Activated B cell treated with CpG ODN at 0.5 μM for 24 hours (primary cell): ENCODE data around the gene TRAF3IP3. TPM values are rescaled to one million over a fixed set of nuclear protein-coding genes. Genes with fewer than 3 reads are reported as not detected.
A peak's percentile ranks its signal among the peaks of the same experiment; 100 is the strongest.

Experiments used
- ATAC-seq: fragments of 200-7000 bp; cut with Tn5 transposase; one replicate; pipeline ENCODE4 v1.10.0; 2021; ENCODE audit warnings: low read depth, mild to moderate bottlenecking, moderate library complexity
- CTCF ChIA-PET: fragments of 350-600 bp; sonication (Branson Sonifier 250); formaldehyde crosslinking; loops from one replicate; lab custom pipeline; 2021; ENCODE audit warnings: antibody characterized with exemption; lab: Charles Lee
- POLR2A ChIA-PET: fragments of 350-600 bp; sonication (Branson Sonifier 250); formaldehyde crosslinking; loops from one replicate; lab custom pipeline; 2021; ENCODE audit warnings: antibody characterized with exemption; lab: Charles Lee
- DNase-seq: peaks from one replicate; pipeline ENCODE4 v3.0.0; 2022
- H3K27ac Mint-ChIP-seq: one replicate; pipeline ENCODE4 v1.8.0; 2020; ENCODE audit warnings: mixed read lengths
- H3K27me3 Mint-ChIP-seq: one replicate; pipeline ENCODE4 v1.8.0; 2021; ENCODE audit warnings: mixed read lengths
- H3K36me3 Mint-ChIP-seq: one replicate; pipeline ENCODE4 v1.8.0; 2021; ENCODE audit warnings: low read depth, mixed read lengths
- H3K4me1 Mint-ChIP-seq: one replicate; pipeline ENCODE4 v1.8.0; 2021; ENCODE audit warnings: mixed read lengths
- H3K4me3 Mint-ChIP-seq: one replicate; pipeline ENCODE4 v1.8.0; 2020; ENCODE audit warnings: mild to moderate bottlenecking, mixed read lengths
- H3K9me3 Mint-ChIP-seq: one replicate; pipeline ENCODE4 v1.8.0; 2020; ENCODE audit warnings: mixed read lengths
- intact Hi-C: fragments of 100-400 bp; cut with micrococcal nuclease; formaldehyde crosslinking; loops from one replicate; pipeline ENCODE4 v1.15.1; 2024
- total RNA-seq: library from RNA; stranded (reverse); gene quantifications from 2 replicates; pipeline ENCODE4 v1.2.3, GENCODE V29; 2022
- TF ChIP-seq, protein P1 (sequence below): fragments of 200-600 bp; IDR thresholded peaks from one replicate; pipeline ENCODE4 v1.8.0; 2022; ENCODE audit warnings: antibody characterized with exemption, mild to moderate bottlenecking

The TRAF3IP3 gene
- total RNA-seq, 1 donor from 2014 or later = 166 TPM

DNA sequence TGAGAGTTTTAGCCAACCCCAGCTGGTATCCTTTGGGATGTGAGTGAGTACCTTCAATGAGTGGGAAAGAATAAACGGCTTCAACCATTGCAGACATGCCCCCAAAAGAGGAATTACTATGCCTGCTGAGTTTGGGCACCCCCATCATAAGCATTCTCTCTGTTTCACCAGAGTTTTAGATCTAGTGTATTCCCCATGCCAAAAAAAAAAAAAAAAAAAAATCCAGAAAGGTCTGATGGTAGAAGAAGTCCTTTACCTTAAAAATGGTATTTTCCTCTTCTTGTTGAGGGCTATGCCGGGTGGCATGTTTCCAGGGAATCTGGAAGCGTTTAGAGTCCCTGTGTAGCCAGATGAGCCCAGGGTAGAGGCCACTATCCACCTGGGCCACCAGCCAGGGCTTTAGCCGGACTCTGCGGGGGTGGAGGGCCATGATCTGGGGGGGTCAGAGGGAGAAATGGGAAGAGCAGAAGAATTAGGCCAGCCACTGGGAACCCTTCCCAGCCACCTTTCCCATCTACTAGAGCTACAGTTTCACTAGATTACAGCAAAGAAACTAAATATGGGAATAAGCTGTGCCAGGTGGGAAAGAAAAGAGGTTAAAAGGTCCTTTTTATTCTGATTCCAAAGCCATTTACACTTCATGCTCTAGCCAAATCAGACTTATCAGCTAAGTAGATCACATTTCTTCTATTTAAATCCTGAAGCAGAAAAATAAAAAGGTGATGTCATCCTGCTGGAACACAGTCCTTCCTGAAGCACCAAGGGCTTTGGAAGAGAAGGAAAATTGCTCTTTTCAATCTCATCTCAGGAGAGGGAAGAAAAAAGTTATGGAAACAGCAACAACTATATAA, 45.4 kb downstream of the TRAF3IP3 start:
- CTCF ChIA-PET = no interaction called here

GRCh38 chr1:209802117-209802779, 46.4 kb downstream of the TRAF3IP3 start:
- DNase-seq (no peak), ATAC-seq (no peak)
- CTCF ChIA-PET = no interaction called here
- Mint-ChIP-seq H3K4me3 (no peak overlapping the region), H3K9me3 (no peaks in the 10 kb centered on the region), H3K27ac (no peak overlapping the region), H3K36me3 (peaks cover 1% of the 10 kb centered on the region), H3K27me3 (peaks cover 29% of the 10 kb centered on the region), H3K4me1 (peaks cover 11% of the 10 kb centered on the region)
- intact Hi-C loops = no loop called here
- POLR2A ChIA-PET = no interaction called here
- TF ChIP-seq, protein P1, sequence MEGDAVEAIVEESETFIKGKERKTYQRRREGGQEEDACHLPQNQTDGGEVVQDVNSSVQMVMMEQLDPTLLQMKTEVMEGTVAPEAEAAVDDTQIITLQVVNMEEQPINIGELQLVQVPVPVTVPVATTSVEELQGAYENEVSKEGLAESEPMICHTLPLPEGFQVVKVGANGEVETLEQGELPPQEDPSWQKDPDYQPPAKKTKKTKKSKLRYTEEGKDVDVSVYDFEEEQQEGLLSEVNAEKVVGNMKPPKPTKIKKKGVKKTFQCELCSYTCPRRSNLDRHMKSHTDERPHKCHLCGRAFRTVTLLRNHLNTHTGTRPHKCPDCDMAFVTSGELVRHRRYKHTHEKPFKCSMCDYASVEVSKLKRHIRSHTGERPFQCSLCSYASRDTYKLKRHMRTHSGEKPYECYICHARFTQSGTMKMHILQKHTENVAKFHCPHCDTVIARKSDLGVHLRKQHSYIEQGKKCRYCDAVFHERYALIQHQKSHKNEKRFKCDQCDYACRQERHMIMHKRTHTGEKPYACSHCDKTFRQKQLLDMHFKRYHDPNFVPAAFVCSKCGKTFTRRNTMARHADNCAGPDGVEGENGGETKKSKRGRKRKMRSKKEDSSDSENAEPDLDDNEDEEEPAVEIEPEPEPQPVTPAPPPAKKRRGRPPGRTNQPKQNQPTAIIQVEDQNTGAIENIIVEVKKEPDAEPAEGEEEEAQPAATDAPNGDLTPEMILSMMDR = no peak

More for the DNA sequence above, 45.4 kb downstream of the TRAF3IP3 start:
- POLR2A ChIA-PET = no interaction called here
- Mint-ChIP-seq H3K27ac (no peak overlapping the region), H3K27me3 (peaks cover 29% of the 10 kb centered on the region), H3K4me1 (peaks cover 9% of the 10 kb centered on the region), H3K9me3 (no peaks in the 10 kb centered on the region), H3K4me3 (no peak overlapping the region), H3K36me3 (peaks cover 1% of the 10 kb centered on the region)
- TF ChIP-seq, protein P1 = no peak
- ATAC-seq (no peak), DNase-seq (no peak)
- intact Hi-C loops = no loop called here

DNA sequence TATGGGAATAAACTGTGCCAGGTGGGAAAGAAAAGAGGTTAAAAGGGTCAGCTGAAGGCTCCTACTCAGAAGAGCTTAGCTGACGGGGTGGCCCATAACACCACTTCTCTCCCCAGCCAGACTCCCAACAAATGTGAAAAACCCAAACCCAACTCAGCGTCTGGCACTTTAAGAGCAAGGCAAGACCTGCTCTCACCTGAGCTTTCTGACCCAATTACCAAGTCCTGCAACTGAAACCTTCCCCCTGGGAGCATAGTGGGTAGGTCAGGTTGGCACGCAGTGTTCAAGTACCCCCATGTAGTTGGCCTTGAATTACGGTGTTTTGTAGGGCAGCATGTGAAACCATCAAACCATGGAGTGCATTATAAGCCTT, 46.9 kb downstream of the TRAF3IP3 start:
- intact Hi-C loops = no loop called here
- Mint-ChIP-seq H3K4me1 (peaks cover 10% of the 10 kb centered on the region), H3K36me3 (peaks cover 1% of the 10 kb centered on the region), H3K4me3 (no peak overlapping the region), H3K9me3 (no peaks in the 10 kb centered on the region), H3K27ac (no peak overlapping the region), H3K27me3 (peaks cover 25% of the 10 kb centered on the region)
- TF ChIP-seq, protein P1 = no peak
- ChIA-PET POLR2A (no interaction called here), CTCF (no interaction called here)
- DNase-seq = no peak
- ATAC-seq = no peak

DNA sequence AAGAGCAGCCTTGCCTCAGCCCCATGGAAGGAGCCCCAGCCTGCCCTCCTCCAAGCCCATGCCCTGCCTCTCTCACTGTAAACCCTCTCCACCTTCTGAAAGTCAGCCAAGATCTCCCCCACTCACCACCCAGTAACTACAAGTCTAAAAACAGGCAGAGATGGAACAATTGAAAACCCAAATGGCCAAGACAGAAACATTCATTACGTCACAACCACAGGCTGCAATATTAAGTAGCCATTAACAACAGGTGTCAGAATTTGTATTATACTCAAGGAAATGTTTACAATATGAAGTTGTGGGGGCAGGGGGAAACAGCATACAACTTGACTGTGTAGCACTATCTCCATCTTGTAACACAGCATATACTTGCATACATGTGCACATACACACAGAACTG, 47.7 kb downstream of the TRAF3IP3 start:
- DNase-seq = no peak
- no peak for ATAC-seq
- POLR2A ChIA-PET = no interaction called here
- Mint-ChIP-seq H3K27me3 (peaks cover 22% of the 10 kb centered on the region), H3K36me3 (peaks cover 1% of the 10 kb centered on the region), H3K9me3 (no peaks in the 10 kb centered on the region), H3K4me3 (no peak overlapping the region), H3K27ac (no peak overlapping the region), H3K4me1 (peaks cover 7% of the 10 kb centered on the region)
- CTCF ChIA-PET = no interaction called here
- TF ChIP-seq, protein P1 = no peak
- intact Hi-C loops = no loop called here

DNA sequence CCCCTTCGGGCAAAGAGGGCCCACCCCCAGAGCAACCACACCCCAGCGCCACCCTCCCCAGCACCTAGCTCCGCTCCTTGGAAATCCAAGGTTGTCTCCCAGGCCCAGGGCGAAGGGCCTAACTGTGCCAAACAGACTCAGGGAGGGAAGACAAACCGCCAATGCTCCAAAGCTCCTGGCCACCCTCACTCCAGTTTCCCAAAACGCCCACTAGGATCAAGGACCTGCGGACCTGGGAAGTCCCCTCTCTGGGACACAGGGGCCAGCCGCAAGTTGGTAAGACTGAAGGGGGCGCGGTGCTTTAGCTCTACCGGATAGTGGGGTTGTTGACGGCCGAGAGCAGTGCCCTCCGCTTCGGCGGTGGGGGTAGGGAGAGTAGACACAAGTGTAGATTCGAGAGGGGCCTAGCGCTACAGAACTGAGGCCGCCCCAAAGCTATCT, 49.5 kb downstream of the TRAF3IP3 start:
- DNase-seq (no peak), ATAC-seq (no peak)
- Mint-ChIP-seq H3K4me3 (peak overlapping the region; percentile 96), H3K27me3 (peaks cover 21% of the 10 kb centered on the region), H3K4me1 (peaks cover 7% of the 10 kb centered on the region), H3K27ac (no peak overlapping the region), H3K9me3 (no peaks in the 10 kb centered on the region), H3K36me3 (peaks cover 1% of the 10 kb centered on the region)
- ChIA-PET CTCF (interaction anchor here (2.4 kb wide), 1 partner anchor 17 kb away, joined by 8 read pairs; no protein-coding TSS in a partner anchor), POLR2A (interaction anchor here (0.7 kb wide), 1 partner anchor 117 kb away, joined by 3 read pairs; no protein-coding TSS in a partner anchor)
- intact Hi-C loops = no loop called here
- TF ChIP-seq, protein P1 = no peak
